ENCODE results near the gene PARD3B.

Gene PARD3B

GRCh38 chr2:204972606-204973336 lies 427.5 kb downstream of the PARD3B start:
- Histone ChIP-seq H3K4me1 (ENCODE audit: low read length) (no peaks in the 10 kb centered on the region), H3K79me2 (ENCODE audit: low read length) (no peaks in the 10 kb centered on the region), H3K9me3 (replicated peaks; ENCODE audit: insufficient read depth, low read length) (no peaks in the 10 kb centered on the region), H3K4me3 (ENCODE audit: low read length) (no peak overlapping the region), H3K27ac (ENCODE audit: low read length) (no peak overlapping the region), H2AFZ (ENCODE audit: low read length) (no peak overlapping the region), H3K9me2 (replicated peaks; ENCODE audit: insufficient read depth, low read length) (no peaks in the 10 kb centered on the region), H3F3A (ENCODE audit: insufficient read depth, low read length) (no peaks in the 10 kb centered on the region), H4K20me1 (ENCODE audit: insufficient read depth, low read length) (no peaks in the 10 kb centered on the region), H3K9ac (ENCODE audit: low read length) (no peak overlapping the region), H3K4me2 (ENCODE audit: low read depth, low read length) (no peak overlapping the region), H3K36me3 (replicated peaks; ENCODE audit: insufficient read depth, low read length) (no peaks in the 10 kb centered on the region), H3K27me3 (replicated peaks; ENCODE audit: insufficient read depth, low read length) (no peaks in the 10 kb centered on the region)
- no peak for DNase-seq
- no peak for TF ChIP-seq EZH2 (optimal IDR thresholded peaks at IDR 0.05; ENCODE audit: low read depth, low read length)
- no peak for TF ChIP-seq CTCF (IDR thresholded peaks at IDR 0.05; ENCODE audit: low read length)
- TF ChIP-seq EZH2phosphoT487 (IDR thresholded peaks at IDR 0.05; ENCODE audit: low read length), result no peak

GRCh38 chr2:204973616-204974015 lies 428.3 kb downstream of the PARD3B start:
- Histone ChIP-seq H3K9ac (ENCODE audit: low read length) (no peak overlapping the region), H3K36me3 (replicated peaks; ENCODE audit: insufficient read depth, low read length) (no peaks in the 10 kb centered on the region), H3K9me3 (replicated peaks; ENCODE audit: insufficient read depth, low read length) (no peaks in the 10 kb centered on the region), H3K27ac (ENCODE audit: low read length) (no peak overlapping the region), H3K79me2 (ENCODE audit: low read length) (no peaks in the 10 kb centered on the region), H3K4me1 (ENCODE audit: low read length) (no peaks in the 10 kb centered on the region), H3K4me3 (ENCODE audit: low read length) (no peak overlapping the region), H3K27me3 (replicated peaks; ENCODE audit: insufficient read depth, low read length) (no peaks in the 10 kb centered on the region), H3K4me2 (ENCODE audit: low read depth, low read length) (no peak overlapping the region), H4K20me1 (ENCODE audit: insufficient read depth, low read length) (no peaks in the 10 kb centered on the region), H2AFZ (ENCODE audit: low read length) (no peak overlapping the region), H3K9me2 (replicated peaks; ENCODE audit: insufficient read depth, low read length) (no peaks in the 10 kb centered on the region), H3F3A (ENCODE audit: insufficient read depth, low read length) (no peaks in the 10 kb centered on the region)
- TF ChIP-seq EZH2 (optimal IDR thresholded peaks at IDR 0.05; ENCODE audit: low read depth, low read length), result no peak
- TF ChIP-seq CTCF (IDR thresholded peaks at IDR 0.05; ENCODE audit: low read length), result no peak
- no peak for TF ChIP-seq EZH2phosphoT487 (IDR thresholded peaks at IDR 0.05; ENCODE audit: low read length)
- no peak for DNase-seq

DNA sequence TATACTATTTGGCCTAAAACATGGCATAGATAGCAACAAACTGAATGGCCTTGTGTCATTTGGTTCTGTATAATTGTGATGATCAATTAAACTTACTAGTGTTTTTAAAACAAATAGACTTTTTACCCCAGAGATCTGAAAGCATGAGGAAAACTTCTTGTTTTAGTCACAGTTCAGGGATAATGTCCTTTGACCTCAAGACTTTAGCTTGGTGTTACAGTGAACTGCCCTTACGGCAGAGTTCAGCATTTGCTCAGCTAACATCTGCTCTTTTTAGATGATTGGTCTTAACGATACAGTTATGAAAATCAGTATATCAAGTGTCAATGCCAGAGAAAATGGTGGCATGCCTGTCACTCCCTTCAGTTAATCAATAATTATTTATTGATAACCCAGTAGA lies 429.2 kb downstream of the PARD3B start:
- no peaks in the 10 kb centered on the region for H3K36me3 ChIP-seq (replicated peaks; ENCODE audit: insufficient read depth, low read length)
- no peaks in the 10 kb centered on the region for H3K4me1 ChIP-seq (ENCODE audit: low read length)

More for the DNA sequence above, 429.2 kb downstream of the PARD3B start:
- no peaks in the 10 kb centered on the region for H3K9me2 ChIP-seq (replicated peaks; ENCODE audit: insufficient read depth, low read length)
- H3K27ac ChIP-seq (ENCODE audit: low read length), result no peak overlapping the region
- H3K4me2 ChIP-seq (ENCODE audit: low read depth, low read length), result no peak overlapping the region
- H3F3A ChIP-seq (ENCODE audit: insufficient read depth, low read length), result no peaks in the 10 kb centered on the region
- no peak for DNase-seq
- TF ChIP-seq CTCF (IDR thresholded peaks at IDR 0.05; ENCODE audit: low read length), result no peak
- TF ChIP-seq EZH2 (optimal IDR thresholded peaks at IDR 0.05; ENCODE audit: low read depth, low read length), result no peak
- TF ChIP-seq EZH2phosphoT487 (IDR thresholded peaks at IDR 0.05; ENCODE audit: low read length), result no peak
- no peaks in the 10 kb centered on the region for H3K79me2 ChIP-seq (ENCODE audit: low read length)
- no peaks in the 10 kb centered on the region for H3K9me3 ChIP-seq (replicated peaks; ENCODE audit: insufficient read depth, low read length)
- no peaks in the 10 kb centered on the region for H3K27me3 ChIP-seq (replicated peaks; ENCODE audit: insufficient read depth, low read length)
- H3K4me3 ChIP-seq (ENCODE audit: low read length), result no peak overlapping the region
- H4K20me1 ChIP-seq (ENCODE audit: insufficient read depth, low read length), result no peaks in the 10 kb centered on the region
- H2AFZ ChIP-seq (ENCODE audit: low read length), result no peak overlapping the region
- no peak overlapping the region for H3K9ac ChIP-seq (ENCODE audit: low read length)

Data from MM.1S (cell line).